ENCODE measurements around the gene TBXAS1. TPM values are rescaled to one million over a fixed set of nuclear protein-coding genes. Genes with fewer than 3 reads are reported as not detected.

The TBXAS1 gene
- total RNA-seq, 1 donor from 2014 or later, result 3.8 TPM

GRCh38 chr7:140017034-140017433 lies 188.0 kb downstream of the TBXAS1 start:
- intact Hi-C loops (cut with micrococcal nuclease), result no loop called here

GRCh38 chr7:140017543-140017942 lies 188.5 kb downstream of the TBXAS1 start:
- intact Hi-C loops (cut with micrococcal nuclease), result no loop called here

- intact Hi-C loops (cut with micrococcal nuclease), result no loop called here
Measured at GRCh38 chr7:140018125-140019043, 189.3 kb downstream of the TBXAS1 start.

GRCh38 chr7:140019172-140019571 lies 190.1 kb downstream of the TBXAS1 start:
- intact Hi-C loops (cut with micrococcal nuclease), result no loop called here

- intact Hi-C loops (cut with micrococcal nuclease), result loop anchor here (10.0 kb wide), 1 partner anchor 285 kb away; no protein-coding TSS in a partner anchor
Measured at GRCh38 chr7:140019606-140020005, 190.5 kb downstream of the TBXAS1 start.

- intact Hi-C loops (cut with micrococcal nuclease), result loop anchor here (10.0 kb wide), 1 partner anchor 283 kb away; no protein-coding TSS in a partner anchor
Measured at GRCh38 chr7:140021603-140022002, 192.5 kb downstream of the TBXAS1 start.

- intact Hi-C loops (cut with micrococcal nuclease), result loop anchor here (10.0 kb wide), 1 partner anchor 282 kb away; no protein-coding TSS in a partner anchor
Measured at GRCh38 chr7:140022582-140023211, 193.6 kb downstream of the TBXAS1 start.

- intact Hi-C loops (cut with micrococcal nuclease), result loop anchor here (10.0 kb wide), 1 partner anchor 281 kb away; no protein-coding TSS in a partner anchor
Measured at GRCh38 chr7:140023728-140024127, 194.7 kb downstream of the TBXAS1 start.

GRCh38 chr7:140024585-140024984 lies 195.5 kb downstream of the TBXAS1 start:
- intact Hi-C loops (cut with micrococcal nuclease), result loop anchor here (10.0 kb wide), 1 partner anchor 280 kb away; no protein-coding TSS in a partner anchor

GRCh38 chr7:140025241-140025640 lies 196.2 kb downstream of the TBXAS1 start:
- intact Hi-C loops (cut with micrococcal nuclease), result loop anchor here (10.0 kb wide), 1 partner anchor 280 kb away; no protein-coding TSS in a partner anchor

- intact Hi-C loops (cut with micrococcal nuclease), result loop anchor here (10.0 kb wide), 1 partner anchor 279 kb away; no protein-coding TSS in a partner anchor
Measured at GRCh38 chr7:140025814-140026433, 196.9 kb downstream of the TBXAS1 start.

GRCh38 chr7:140026935-140027334 lies 197.9 kb downstream of the TBXAS1 start:
- intact Hi-C loops (cut with micrococcal nuclease), result loop anchor here (10.0 kb wide), 1 partner anchor 278 kb away; no protein-coding TSS in a partner anchor

- intact Hi-C loops (cut with micrococcal nuclease), result loop anchor here (10.0 kb wide), 1 partner anchor 277 kb away; no protein-coding TSS in a partner anchor
Measured at GRCh38 chr7:140027858-140028257, 198.8 kb downstream of the TBXAS1 start.

- intact Hi-C loops (cut with micrococcal nuclease), result loop anchor here (10.0 kb wide), 1 partner anchor 276 kb away; no protein-coding TSS in a partner anchor
Measured at GRCh38 chr7:140028311-140028710, 199.2 kb downstream of the TBXAS1 start.

- intact Hi-C loops (cut with micrococcal nuclease), result loop anchor here (10.0 kb wide), 1 partner anchor 276 kb away; no protein-coding TSS in a partner anchor
Measured at GRCh38 chr7:140029072-140029471, 200.0 kb downstream of the TBXAS1 start.

- intact Hi-C loops (cut with micrococcal nuclease), result no loop called here
Measured at GRCh38 chr7:140031364-140031763, 202.3 kb downstream of the TBXAS1 start.

GRCh38 chr7:140033036-140033435 lies 204.0 kb downstream of the TBXAS1 start:
- intact Hi-C loops (cut with micrococcal nuclease), result no loop called here

- intact Hi-C loops (cut with micrococcal nuclease), result no loop called here
Measured at GRCh38 chr7:140033779-140034363, 204.8 kb downstream of the TBXAS1 start.

GRCh38 chr7:140034421-140034820 lies 205.4 kb downstream of the TBXAS1 start:
- intact Hi-C loops (cut with micrococcal nuclease), result no loop called here

- intact Hi-C loops (cut with micrococcal nuclease), result no loop called here
Measured at GRCh38 chr7:140035400-140036223, 206.5 kb downstream of the TBXAS1 start.

Measured in T-helper 2 cell treated with Interferon-gamma antibody and Interleukin-4, amounts not matched to agents 100 ng/mL and 5 ng/mL, for 36 hours (primary cell).